ENCODE data around the gene MMP2. TPM values are rescaled to one million over a fixed set of nuclear protein-coding genes. Genes with fewer than 3 reads are reported as not detected.

MMP2 gene
- total RNA-seq, 3 donors from 2014 or later, result 30.1 to 193 (median 153) TPM

GRCh38 chr16:55494994-55495421 lies 16.0 kb downstream of the MMP2 start:
- ATAC-seq, result peak; percentile 81
- peaks cover 8% of the 10 kb centered on the region for H3K4me1 ChIP-seq (ENCODE audit: low read depth)
- intact Hi-C loops (cut with DNase I, micrococcal nuclease), result no loop called here
- no peaks in the 10 kb centered on the region for H3K36me3 ChIP-seq (ENCODE audit: low read depth)
- no peaks in the 10 kb centered on the region for H3K9me3 ChIP-seq
- DNase-seq, result peak in 1 of 3 donors; percentile 67
- TF ChIP-seq CTCF (IDR thresholded peaks at IDR 0.05), result no peak
- no peak overlapping the region for H3K4me3 ChIP-seq

GRCh38 chr16:55495616-55496289 lies 16.8 kb downstream of the MMP2 start:
- DNase-seq (peak in 1 of 3 donors; percentile 60), ATAC-seq (peak; percentile 70)
- peaks cover 8% of the 10 kb centered on the region for H3K4me1 ChIP-seq (ENCODE audit: low read depth)
- no peak overlapping the region for H3K4me3 ChIP-seq
- intact Hi-C loops (cut with DNase I, micrococcal nuclease), result no loop called here
- no peaks in the 10 kb centered on the region for H3K36me3 ChIP-seq (ENCODE audit: low read depth)
- H3K9me3 ChIP-seq, result no peaks in the 10 kb centered on the region
- TF ChIP-seq CTCF (IDR thresholded peaks at IDR 0.05), result no peak

GRCh38 chr16:55496509-55497145 lies 17.6 kb downstream of the MMP2 start:
- TF ChIP-seq CTCF (IDR thresholded peaks at IDR 0.05), result no peak
- no peak overlapping the region for H3K4me3 ChIP-seq
- H3K36me3 ChIP-seq (ENCODE audit: low read depth), result no peaks in the 10 kb centered on the region
- H3K9me3 ChIP-seq, result no peaks in the 10 kb centered on the region
- ATAC-seq, result no peak
- no peak for DNase-seq
- H3K4me1 ChIP-seq (ENCODE audit: low read depth), result peaks cover 14% of the 10 kb centered on the region
- intact Hi-C loops (cut with DNase I, micrococcal nuclease), result no loop called here

- Histone ChIP-seq H3K4me3 (no peak overlapping the region), H3K4me1 (ENCODE audit: low read depth) (peaks cover 24% of the 10 kb centered on the region), H3K36me3 (ENCODE audit: low read depth) (no peaks in the 10 kb centered on the region), H3K9me3 (no peaks in the 10 kb centered on the region)
- ATAC-seq (no peak), DNase-seq (no peak)
- intact Hi-C loops (cut with DNase I, micrococcal nuclease), result no loop called here
- no peak for TF ChIP-seq CTCF (IDR thresholded peaks at IDR 0.05)
These were observed 18.6 kb downstream of the MMP2 start for GRCh38 chr16:55497558-55497957.

- H3K4me1 ChIP-seq (ENCODE audit: low read depth), result peaks cover 27% of the 10 kb centered on the region
- no peaks in the 10 kb centered on the region for H3K9me3 ChIP-seq
- ATAC-seq (no peak), DNase-seq (no peak)
- no peak overlapping the region for H3K4me3 ChIP-seq
- no peaks in the 10 kb centered on the region for H3K36me3 ChIP-seq (ENCODE audit: low read depth)
- intact Hi-C loops (cut with DNase I, micrococcal nuclease), result no loop called here
- TF ChIP-seq CTCF (IDR thresholded peaks at IDR 0.05), result no peak
These were observed 19.1 kb downstream of the MMP2 start for GRCh38 chr16:55498101-55498500.
